GM19328 (cell line): ENCODE measurements around the gene PDE6B.
"Not testable (repeated sequence)": the region's sequence is repeated elsewhere in the genome, so short reads cannot be mapped to it uniquely, and the experiment has no call there.

Experiments used
- ATAC-seq: cut with Tn5 transposase; IDR thresholded peaks from one replicate; pipeline ENCODE4 v1.9.1; 2021; ENCODE audit warnings: mild to moderate bottlenecking, moderate library complexity; ENCODE audit not compliant: unreplicated experiment

The PDE6B gene

GRCh38 chr4:635066-635835 is 9.9 kb downstream of the PDE6B start:
- ATAC-seq = not testable (repeated sequence)

- no peak for ATAC-seq
Measured at GRCh38 chr4:635851-636627, 10.7 kb downstream of the PDE6B start.

DNA sequence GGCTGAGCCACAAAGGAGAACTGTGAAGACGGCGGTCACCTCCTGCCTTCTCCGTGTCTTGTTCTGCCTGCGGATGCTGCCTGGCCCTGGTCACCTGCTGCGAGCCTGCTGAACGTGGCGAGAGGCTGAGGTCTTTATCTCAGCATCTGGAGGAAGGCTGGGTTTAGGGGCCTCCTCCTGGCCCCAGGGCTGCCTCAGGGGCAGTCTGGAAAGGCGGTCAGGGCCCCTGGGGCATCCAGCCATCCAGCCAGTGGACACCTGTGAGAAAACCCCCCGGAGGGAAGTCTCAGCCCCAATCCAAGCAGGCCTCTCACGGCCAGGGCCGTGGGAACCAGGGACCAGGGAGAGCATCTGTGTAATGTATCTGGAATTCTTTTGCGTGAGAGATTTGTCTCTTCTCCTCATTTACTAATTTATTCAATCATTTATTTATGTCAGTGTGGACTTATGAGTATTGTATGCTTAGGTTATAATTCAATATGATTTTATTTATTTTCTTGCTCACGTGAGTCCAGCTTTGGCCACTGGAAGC is 11.3 kb downstream of the PDE6B start:
- ATAC-seq = no peak

GRCh38 chr4:637536-638280 is 12.3 kb downstream of the PDE6B start:
- no peak for ATAC-seq

DNA sequence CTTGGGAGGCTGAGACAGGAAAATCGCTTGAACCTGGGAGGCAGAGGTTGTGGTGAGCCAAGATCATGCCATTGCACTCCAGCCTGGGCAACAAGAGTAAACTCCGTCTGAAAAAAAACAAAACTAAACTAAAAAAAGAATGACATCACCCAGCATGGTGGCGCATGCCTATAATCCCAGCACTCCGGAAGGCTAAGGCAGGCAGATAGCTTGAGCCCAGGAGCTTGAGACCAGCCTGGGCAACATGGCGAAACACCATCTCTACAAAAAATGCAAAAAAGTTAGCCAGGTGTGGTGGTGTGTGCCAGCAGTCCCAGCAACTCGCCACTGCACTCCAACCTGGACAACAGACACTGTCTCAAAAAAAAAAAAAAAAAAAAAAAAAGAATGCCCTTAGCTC is 17.0 kb downstream of the PDE6B start:
- ATAC-seq = not testable (repeated sequence)

GRCh38 chr4:646460-646859 is 21.1 kb downstream of the PDE6B start:
- no peak for ATAC-seq

DNA sequence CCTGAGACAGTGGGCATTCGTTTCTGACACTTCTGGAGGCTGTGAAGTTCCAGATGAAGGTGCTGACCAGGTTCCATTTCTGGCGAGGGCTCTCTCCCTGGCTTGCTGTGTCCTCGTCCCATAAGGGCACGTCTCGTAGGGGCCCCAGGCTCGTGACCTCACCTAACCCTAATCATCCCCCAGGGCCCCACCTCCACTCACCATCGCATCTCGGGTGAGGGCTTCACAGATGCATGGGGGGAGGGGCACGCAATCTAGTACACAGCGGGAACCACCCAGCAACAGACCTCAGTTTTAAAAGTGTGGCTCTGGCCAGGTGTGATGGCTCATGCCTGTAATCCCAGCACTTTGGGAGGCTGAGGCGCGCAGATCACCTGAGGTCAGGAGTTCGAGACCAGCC is 22.1 kb downstream of the PDE6B start:
- ATAC-seq = no peak

- ATAC-seq = no peak
Measured at GRCh38 chr4:648579-649292, 23.4 kb downstream of the PDE6B start.

DNA sequence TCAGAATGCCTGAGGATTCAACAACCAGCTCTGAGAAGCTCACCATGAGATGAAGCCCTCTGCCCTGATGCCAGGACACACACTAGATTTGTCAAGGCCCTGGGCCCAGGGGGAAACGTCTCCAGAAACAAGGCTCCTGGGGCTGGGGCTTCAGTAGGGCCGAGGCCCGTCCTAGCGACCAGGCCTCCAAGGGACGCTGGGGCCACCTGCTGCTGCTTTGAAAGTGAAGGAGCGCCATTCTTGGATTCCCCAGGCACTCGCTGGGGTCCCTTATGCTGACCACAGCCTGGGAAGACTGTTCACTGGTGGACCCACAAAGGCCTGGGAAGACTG is 23.9 kb downstream of the PDE6B start:
- ATAC-seq = no peak

DNA sequence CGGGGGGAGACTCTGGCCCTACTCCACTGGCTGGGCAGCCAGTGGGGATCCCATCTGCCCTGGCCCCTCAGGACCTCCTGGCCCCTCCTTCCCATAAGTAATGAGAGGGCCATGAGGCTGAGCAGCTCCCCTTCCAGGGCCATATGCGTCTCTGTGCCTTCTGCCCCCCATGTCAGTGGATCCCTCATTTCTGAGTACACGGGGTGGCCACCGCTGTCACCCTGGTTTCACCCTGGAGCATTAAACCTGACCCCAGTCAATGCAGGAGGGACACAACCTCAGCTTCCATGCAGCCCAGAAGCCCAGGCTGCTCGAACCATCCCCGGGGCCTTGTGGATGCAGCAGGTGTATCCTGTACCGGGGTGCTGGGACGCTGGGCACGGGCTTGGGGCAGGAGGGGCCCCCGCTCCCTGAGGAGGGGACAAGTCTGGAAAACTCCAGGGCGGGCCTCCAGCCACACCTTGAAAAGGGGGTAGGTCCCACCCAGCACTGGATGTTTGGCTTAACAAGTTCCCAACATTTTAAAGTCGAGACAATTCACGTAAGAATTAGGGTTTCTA is 24.5 kb downstream of the PDE6B start:
- no peak for ATAC-seq

GRCh38 chr4:650461-650860 is 25.1 kb downstream of the PDE6B start:
- no peak for ATAC-seq

DNA sequence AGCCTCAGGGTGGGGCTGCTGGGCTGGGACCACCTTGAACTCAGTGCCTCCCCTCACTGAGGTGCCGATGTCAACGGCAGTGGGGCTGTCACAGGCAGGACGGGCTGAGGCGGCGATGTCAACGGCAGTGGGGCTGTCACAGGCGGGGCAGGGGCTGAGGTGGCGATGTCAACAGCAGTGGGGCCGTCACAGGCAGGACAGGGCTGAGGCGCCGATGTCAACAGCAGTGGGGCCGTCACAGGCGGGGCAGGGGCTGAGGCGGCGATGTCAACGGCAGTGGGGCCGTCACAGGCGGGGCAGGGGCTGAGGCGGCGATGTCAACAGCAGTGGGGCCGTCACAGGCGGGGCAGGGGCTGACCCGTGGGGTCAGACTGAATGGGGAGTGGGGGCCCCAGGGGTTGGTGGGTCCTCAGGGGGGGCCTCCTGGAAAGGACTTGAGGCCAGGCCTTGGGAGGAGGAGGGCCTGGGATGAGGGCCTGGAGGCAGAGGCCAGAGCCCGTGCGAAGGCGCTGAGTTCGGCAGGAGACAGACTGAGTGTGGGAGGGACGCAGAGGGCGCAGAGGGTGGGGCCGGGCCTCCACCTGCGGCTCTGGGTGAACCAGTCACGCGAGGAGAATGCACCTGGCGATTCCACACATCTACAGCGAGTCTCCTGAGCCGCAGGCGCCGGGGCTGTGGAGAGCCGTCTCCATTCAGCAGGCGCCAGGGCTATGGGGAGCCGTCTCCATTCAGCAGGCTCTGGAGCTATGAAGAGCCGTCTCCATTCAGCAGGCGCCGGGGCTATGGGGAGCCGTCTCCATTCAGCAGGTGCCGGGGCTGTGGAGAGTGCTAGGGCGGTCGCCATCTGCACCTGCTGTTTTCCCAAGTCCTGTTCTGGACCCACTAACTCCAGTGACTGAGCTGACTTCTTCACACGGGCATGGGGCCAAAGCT is 25.8 kb downstream of the PDE6B start:
- ATAC-seq = no peak

GRCh38 chr4:651884-652642 is 26.7 kb downstream of the PDE6B start:
- no peak for ATAC-seq

GRCh38 chr4:653080-653821 is 27.9 kb downstream of the PDE6B start:
- ATAC-seq = no peak

DNA sequence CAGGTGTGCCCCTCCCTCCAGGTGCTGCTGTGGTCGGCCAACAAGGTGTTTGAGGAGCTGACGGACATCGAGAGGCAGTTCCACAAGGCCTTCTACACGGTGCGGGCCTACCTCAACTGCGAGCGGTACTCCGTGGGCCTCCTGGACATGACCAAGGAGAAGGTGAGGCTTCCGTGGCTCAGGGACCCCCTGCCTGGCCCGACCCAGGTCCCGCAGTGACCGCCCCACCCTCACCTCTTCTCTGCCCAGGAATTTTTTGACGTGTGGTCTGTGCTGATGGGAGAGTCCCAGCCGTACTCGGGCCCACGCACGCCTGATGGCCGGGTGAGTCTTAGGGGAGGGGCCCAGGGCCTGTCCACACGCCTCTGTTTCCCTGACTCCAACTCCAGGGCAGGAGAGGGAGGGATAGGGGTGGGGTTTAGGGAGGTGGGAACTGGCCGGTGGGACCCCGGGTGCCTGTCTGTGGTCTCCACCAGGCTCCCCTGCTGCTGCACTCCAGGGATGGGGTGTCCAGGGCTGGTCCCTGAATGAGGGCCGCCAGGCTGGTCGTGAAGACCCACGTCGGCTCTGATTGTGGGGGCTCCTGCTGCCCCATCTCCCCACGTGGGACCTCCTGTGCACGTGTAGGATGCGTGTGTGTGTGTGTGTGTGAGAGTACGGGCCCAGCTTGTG is 28.6 kb downstream of the PDE6B start:
- ATAC-seq = no peak

DNA sequence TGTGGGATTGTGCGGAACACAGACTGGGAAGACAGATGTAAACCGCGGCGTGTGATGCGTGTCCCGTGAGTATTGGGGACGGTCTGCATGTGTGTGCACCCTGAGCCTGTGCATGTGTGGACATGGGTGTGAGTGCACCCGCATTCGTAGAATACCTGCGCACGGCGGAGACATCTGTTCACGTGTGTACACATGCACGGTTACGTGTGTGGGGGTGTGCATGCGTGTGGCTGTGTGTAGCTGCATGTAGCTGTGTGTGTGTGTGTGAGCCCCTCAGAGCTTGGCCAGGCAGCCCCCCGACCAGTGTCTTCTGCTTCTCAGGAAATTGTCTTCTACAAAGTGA is 29.1 kb downstream of the PDE6B start:
- no peak for ATAC-seq

DNA sequence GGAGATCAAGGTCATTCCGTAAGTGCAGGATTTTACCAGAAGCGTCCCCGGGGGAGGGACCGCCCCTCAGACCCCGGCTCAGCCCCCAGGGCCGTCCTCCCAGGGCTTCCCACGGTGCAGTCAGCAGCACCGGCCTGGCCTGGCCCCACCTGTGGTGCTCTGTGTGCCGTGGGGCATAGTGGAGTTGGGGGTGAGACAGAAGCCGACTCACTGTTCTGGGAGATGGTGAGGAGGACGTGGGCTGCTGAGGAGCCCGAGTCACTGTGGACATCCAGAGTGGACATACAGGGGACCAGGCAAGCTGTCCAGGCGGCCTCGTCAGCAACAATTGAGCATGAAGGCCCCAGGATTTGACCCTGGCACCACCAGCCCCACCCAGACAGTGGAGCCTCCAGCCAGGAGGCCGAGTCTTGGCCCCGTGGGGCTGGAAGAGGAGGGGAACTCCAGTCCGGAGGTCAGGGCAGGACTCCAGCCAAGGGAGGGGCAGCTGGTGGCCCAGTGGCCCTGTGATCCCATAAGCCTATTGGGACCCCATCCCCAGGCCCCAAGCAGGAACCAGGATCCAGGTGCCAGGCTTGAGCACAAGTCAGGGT is 29.6 kb downstream of the PDE6B start:
- ATAC-seq = no peak
